ENCODE results near the gene CD69.
A peak's percentile ranks its signal among the peaks of the same experiment; 100 is the strongest.
"Not testable (repeated sequence)": the region's sequence is repeated elsewhere in the genome, so short reads cannot be mapped to it uniquely, and the experiment has no call there.

Gene CD69

GRCh38 chr12:9713032-9713558 is 47.6 kb downstream of the CD69 start:
- not testable (repeated sequence) for DNase-seq

- DNase-seq, result no peak
Measured at GRCh38 chr12:9711664-9712063, 49.0 kb downstream of the CD69 start.

DNA sequence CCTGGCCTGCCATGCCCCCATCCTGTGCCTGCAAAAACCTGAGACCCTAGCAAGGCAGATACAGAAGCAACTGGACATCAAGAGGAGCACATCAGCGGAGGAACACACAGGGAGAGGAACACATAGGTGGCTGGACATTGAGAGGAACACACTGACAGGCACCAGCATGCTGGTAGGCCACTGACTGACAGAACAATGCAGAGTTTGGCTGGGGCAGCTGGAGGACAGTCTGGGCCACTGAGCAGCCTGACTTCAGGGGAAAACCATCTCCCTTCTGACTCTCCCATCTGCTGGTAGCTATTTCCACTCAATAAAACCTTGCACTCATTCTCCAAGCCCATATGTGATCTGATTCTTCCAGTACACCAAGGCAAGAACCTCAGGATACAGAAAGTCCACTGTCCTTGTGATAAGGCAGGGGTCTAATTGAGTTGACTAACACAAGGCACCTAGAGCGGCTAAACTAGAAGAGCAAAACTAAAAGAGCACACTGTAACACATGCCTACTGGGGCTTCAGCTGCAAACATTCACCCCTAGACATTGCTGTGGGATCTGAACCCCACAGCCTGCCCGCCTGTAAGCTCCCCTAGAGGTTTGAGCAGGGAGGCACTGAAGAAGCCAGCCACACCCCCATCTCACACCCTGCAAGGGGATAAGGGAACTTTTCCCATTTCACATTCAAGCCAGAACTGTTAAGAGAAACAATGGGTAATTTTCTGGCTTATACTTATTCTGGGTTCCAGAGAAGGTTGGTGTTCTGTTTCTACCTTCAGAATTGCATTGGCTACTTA is 49.9 kb downstream of the CD69 start:
- DNase-seq, result no peak

- peak; percentile 46 for DNase-seq
Measured at GRCh38 chr12:9708853-9709252, 51.8 kb downstream of the CD69 start.

- DNase-seq, result peak; percentile 70
Measured at GRCh38 chr12:9707864-9708808, 52.6 kb downstream of the CD69 start.

- DNase-seq, result no peak
Measured at GRCh38 chr12:9707356-9707755, 53.3 kb downstream of the CD69 start.

DNA sequence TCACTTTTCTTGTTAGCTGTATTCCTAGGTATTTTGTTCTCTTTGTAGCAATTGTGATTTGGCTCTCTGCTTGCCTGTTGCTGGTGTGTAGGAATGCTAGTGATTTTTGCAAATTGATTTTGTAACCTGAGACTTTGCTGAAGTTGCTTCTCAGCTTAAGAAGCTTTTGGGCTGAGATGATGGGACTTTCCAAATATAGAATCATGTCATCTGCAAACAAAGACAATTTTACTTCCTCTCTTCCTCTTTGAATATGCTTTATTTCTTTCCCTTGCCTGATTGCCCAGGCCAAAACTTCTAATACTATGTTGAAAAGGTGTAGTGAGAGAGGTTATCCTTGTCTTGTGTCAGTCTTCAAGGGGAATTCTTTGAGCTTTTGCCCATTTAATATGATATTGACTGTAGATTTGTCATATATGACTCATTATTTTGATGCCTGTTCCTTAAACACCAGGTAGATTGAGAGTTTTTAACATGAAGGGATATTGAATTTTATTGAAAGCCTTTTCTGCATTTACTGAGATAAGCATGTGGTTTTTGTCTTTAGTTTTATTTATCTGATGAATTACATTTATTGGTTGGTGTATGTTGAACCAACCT is 54.5 kb downstream of the CD69 start:
- DNase-seq, result no peak

DNA sequence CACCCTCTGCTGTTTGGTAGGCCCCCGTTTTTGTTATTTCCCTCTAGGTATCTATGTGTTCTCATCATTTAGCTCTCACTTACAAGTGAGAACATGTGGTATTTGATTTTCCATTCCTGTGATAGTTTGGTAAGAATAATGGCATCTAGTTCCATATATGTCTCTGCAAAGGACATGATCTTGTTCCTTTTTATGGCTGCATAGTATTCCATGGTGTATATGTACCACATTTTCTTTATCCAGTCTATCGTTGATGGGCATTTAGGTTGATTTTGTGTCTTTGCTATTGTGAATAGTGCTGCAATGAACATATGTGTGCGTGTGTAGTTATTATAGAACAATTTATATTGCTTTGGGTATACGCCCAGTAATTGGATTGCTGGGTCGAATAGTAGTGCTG is 56.1 kb downstream of the CD69 start:
- not testable (repeated sequence) for DNase-seq

Measured in activated CD4-positive, alpha-beta T cell treated with anti-CD3 and anti-CD28 coated beads, Interleukin-2, amount 50 U/mL, for 16 hours (primary cell).